GM21529 (cell line): ENCODE results near the gene RXRA.

Source experiments
- ATAC-seq: cut with Tn5 transposase; IDR thresholded peaks from one replicate; pipeline ENCODE4 v1.9.1; 2021; ENCODE audit not compliant: unreplicated experiment

The RXRA gene

DNA sequence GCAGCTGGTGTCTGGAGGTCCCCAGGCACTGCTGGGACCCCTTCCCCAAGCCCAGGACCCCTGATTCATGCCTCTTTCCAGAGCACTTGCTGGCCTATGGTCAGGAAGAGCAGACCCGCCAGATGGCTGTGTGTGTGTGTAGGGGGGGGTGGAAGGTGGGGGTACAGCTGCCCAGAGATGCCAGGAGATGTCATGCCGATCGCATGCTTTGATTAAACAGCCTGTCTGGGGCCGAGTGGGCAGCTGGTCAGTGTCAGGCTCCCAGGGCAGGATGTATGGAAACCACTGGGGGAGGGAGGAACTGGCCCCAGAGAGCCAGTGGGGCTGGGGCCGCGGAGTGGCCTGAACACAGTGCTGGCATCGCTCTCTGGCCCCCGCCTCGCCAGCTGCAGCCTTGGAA is 23.7 kb downstream of the RXRA start:
- no peak for ATAC-seq

DNA sequence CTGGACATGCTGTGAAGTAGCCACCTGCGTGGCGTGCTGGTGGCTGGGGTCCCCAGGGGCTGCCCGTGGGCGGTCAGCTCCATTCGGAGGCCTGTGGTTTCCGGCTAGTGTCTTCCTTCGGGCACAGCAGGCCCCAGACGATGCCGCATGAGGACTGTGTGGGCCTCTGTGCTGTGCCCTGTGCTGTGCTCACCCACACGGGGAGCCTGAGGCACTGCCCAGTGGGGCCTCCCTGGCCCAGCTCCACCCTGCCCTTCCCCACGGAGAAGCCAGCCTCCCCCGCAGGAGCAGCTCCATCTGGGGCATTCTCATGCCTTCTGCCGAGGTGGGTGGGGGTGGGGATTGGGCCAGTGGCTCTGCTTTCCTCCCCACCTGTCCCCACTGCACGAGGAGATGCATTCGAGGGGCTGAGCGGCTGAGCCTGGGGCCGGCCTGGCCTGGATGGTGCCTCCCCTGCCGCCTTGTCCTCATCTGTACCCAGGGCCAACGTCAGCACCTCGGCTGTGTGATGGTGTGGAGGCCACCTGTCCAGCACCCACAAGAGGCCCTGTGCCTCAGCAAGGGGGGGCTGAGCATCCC is 24.2 kb downstream of the RXRA start:
- ATAC-seq = no peak

DNA sequence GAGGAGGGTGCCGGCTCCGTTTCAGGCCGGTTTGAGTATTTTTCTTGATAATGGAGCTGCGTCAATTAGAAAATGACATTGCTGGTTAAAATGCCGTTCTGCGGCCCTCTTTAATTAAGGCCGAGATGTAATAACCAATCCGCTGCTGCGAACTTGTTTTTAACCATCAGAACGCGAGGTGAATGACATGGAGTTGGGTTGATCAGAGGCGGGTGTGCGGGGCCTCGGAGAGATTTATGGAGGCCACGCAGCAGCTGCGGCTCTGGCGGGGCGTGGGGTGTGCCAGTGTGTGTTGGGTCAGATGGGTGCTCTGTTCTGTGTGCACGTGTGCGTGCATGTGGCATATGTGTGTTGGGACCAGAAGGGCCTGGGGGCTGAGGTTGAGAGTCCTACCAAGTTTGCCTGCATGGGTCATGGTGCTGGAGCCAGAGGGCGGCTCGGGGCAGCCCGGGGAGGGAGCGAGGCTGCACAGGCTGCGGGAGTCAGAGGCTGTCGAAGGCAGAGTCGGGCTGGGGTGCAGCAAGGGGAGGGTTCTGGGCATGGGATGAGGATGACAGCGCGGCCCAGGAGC is 25.4 kb downstream of the RXRA start:
- no peak for ATAC-seq

DNA sequence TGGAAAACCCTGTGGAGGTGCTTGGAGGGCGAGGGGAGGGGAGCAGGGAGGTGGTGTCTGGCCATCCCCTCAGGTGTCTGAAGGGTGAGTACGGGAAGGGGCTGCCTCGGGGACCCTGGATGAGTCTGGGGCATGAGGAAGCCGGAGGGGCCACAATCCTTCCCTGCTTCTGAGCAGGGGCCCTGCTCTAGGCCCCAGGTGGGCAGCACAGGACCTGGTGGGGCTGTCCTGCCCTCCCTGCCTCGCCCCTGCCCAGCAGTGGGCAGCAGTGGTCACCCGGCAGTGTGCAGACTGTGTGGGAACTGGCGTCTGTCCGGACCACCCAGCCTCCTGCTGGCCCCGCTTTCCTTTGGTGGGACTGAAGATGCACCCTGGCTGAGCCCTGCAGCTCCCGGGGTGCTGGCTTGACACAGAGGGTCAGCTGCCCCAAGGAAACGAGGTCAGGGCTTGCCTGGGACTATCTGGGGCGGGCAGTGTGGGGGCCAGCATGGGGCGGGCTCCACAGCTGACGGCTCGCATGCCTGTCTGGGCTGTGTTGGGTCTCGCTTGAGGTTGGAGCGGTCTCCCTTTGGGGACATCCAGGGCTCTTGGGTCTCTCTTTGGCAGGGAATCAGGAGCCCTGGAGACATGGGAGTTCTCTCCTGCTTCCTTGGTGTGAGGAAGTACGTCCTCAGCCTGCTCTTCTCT is 26.1 kb downstream of the RXRA start:
- ATAC-seq = no peak

DNA sequence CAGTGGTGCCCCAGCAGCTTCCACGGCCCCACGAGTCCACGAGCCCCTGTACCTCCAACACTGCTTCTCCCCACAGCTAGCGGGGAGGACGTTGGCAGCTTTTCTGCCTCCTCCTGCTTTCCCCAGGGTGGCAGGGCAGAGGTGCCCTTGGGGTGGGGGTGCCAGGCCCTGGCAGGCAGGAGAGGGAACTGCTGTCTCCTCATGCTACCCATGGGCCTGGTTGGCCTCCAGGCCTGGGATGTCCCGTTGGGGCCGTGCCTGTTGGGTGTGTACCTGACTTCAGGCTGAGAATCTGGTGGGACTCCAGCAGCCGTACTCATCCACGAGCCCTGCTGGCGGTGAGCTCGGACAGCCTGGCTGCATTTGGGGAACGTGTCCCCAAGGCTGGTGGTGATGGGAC is 27.3 kb downstream of the RXRA start:
- no peak for ATAC-seq

DNA sequence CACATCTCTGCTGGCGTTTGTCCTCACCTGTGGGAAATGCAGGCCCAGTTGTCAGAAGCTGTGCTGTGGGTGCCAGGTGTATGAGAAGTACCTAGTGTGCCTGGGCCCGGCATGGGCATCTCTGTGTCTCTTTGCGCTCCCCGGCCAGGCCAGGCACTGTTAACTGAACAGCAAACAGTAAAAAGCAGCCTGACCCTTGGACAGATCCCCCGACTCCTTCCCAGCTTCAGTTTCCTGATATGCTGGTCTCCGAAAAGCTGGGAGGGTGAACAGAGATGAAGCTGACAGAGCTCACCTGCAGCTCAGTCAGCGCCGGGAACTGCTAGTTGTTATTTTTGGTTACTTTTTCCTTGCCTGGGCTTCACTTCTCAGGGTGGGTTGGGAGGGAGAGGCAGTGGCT is 28.9 kb downstream of the RXRA start:
- ATAC-seq = no peak

DNA sequence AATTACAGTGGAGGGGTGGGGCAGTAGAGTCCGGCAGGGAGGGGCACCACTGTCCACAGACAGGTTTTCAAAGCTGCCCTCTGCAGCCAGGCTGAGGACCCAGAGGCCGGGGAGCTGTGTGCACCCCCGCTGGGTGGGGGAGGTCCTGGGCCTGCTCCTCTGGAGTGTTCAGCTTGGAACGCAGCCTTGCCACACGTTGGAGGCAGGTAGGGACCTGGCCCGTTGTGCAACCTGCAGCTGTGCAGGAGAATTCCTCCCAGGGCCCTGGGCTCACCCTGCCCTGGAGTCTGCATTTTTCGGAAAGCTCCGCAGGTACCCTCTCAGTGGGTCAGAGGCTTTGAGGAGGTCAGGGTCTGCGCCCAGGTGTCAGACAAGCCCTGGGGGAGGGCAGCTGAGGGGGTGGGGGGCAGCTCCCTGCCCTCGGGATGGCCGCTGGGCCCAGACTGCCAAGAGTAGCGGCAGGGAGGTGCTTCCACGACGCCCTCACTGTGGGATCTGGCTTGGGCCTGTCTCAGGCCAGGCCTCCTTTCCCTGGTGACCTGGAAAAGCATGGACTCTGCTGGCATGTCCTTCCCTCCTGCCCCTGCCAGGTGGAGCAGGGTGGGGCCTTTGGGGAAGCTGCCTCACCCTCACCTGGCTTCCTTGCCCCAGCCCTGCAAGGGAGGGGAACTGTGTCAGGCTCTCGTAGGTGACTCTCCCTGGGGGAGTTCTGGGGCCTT is 29.5 kb downstream of the RXRA start:
- ATAC-seq = no peak

DNA sequence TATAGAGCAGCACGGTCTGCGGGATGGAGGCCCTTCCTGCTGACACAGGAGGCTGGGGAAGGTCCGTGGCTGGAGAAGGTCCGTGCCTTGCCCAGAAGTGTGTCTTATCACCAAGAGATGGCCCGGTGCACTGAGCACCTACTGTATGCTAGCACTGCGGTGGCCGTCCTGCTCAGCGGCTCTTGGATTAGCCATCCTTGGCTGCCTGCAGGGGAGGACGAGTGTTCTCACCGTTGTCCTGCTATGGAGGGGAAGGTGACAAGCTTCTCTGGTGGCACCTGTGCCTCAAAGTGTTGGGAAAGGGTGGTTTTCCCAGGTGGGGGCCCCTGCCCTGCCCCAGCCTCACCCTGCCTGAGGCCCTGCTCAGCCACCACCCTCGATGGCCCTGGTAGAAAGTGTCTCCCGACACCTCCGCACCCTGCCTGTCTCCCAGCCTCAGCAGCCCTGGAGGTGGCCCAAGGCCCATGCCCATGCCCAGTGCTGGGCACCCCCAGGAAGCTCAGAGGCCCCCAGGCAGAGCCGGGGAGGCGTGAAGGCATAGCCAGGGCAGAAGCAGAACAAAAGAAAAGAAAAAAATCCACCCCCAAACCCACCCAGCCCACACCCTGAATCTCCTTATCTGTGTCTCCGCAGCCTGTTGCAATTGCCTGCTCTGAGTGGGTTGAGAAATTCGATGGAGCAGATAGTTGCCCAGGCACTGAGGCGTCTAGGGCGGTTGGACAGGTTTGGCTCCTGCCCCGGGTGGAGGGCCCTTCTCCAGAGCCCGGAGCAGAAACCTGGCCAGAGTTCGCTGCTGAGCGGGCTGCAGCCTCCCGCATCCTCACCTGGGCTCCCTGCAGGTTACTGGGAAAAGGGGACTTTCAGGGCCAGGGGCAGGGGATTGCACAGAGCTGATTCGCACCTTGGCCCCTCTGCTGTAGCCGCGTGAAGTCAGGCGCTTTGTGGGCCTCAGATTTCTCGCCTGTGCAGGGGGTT is 30.5 kb downstream of the RXRA start:
- ATAC-seq = no peak

DNA sequence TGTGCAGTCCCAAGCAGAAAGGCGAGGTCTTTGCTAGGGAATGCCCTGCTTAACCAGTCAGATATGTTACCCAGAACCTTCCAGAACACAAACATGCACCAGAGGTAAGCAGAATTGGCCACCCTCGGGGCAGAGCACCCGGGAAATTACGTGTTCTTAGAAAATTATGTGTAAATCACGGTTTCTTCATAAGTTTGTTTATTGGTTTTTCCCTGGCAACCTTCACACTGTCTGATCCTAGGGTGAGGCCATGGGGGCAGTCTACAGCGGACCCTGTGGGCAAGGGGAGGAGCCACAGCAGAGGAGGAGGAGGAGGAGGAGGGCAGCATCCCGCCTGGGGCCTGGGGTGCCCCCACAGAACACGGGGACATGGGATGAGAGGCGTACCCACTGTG is 31.4 kb downstream of the RXRA start:
- ATAC-seq = no peak

DNA sequence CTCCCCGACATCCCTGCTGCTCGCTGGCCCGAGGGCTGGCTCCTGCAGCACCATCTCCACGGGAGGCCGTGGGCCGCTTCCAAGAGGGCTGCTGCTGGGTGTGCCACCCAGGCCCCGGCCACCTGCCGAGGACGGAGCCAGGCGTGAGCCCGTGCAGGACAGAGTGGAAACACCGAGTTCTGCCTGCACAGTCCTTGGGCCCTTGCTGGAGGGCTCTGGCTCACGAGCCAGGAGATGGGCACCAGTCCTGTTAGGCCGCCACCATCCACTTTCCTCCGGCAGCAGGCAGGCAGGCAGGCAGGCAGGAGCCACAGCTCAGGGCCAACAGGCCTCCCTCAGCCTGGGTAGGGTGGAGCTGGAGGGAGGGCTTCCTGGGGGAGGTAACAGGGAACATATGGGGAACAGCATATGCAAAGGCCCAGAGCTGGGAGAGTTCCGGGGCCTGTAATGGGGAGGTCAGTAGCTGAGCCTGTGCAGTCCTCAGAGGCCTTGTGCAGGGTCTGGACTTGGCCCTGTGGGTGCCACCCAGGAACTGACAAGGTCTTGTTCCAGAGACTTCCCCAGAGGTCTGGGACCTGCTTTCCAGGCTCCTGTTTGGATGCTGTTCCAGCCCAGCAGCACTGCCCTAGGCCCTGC is 31.9 kb downstream of the RXRA start:
- no peak for ATAC-seq

DNA sequence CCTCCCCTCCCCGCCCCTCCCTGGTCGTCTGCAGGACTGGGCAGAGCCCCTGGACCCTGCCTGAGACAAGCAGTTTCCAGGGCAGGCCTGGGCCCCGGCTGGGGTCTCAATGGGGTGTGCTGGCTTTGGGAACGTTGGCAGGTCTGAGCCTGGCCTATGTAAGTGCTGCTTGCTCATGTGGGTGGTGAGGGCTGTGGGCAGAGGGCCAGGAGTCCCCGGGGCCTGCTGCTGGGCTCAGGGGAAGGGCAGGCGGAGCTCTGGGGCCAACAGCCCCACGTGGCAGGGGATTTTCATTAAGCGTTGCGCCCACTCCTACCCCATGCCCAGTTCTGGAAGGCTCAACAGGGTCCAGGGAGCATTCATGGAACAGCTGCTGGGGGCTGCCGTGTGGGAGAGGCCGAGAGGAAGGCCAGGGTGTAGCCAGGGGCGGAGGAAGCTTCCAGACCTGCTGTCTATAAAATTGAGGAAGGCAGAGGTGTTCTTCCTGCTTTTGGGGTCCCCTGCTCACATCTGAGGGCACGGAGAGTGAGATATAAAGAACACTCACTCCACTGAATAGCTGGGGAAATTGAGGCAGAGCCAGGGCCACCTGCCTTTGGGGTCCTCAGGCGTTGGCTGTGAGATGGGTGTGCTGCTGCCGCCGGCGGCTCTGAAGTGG is 32.5 kb downstream of the RXRA start:
- ATAC-seq = no peak

DNA sequence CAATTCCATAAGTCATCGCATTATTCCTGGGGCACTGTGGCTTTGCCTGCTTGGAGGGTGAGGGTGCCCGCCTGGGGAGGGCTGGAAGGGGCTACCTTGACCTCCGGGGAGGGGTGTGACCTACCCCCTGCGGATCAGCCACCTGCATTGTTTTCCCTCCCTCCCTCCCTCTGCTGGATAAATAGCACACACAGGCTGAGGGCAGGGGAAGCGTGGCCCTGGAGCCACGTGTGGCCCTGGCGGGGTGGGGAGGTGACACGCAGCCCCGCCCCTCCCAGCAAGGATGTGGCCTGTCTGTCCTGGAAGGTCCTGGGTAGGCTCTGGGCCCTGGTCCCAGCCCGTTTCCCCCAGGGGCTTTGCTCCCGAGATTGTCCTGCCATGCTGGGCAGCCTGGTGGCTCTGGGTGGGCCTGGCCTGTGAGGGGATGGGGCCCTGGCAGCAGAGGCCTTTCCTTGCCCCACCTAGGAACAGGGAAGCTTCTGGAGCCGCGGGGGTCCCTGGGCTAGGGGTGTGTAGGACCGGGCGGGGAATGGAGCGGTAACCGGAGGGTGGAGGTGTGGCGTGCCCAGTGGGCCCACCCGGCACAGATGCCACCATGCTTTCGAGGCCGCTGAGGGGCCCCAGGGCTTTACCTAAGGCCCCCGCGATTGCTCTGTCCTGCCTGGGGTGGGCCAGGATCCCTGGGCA is 33.4 kb downstream of the RXRA start:
- ATAC-seq = no peak

DNA sequence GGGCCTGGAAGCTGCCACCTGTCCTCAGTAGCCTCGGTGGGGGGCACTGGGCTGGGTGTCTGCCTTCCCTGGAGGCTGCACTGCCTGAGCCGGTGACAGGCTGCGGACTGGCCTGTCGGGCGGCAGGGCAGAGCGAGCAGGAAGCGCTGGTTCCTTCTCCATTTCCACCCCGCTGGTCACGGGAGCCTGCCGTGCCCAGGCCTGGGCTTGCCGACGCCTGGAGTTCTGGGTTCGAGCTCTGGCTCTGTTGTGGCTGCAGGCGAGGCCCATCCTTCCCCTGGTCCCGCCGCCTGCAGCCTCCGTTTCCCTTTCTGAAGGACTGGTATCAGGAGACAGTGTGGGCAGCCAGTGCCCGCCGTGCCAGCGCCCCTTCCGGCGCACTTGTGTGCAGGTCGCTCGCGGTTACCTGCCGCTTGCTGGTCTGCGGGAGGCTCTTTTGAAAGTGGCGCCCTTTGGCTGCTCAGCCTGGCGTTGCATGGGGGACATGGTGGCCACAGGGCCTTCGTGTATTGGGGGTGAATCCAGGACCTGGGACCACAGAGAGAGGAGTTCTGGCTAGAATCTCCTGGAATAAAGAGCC is 34.0 kb downstream of the RXRA start:
- ATAC-seq = no peak

DNA sequence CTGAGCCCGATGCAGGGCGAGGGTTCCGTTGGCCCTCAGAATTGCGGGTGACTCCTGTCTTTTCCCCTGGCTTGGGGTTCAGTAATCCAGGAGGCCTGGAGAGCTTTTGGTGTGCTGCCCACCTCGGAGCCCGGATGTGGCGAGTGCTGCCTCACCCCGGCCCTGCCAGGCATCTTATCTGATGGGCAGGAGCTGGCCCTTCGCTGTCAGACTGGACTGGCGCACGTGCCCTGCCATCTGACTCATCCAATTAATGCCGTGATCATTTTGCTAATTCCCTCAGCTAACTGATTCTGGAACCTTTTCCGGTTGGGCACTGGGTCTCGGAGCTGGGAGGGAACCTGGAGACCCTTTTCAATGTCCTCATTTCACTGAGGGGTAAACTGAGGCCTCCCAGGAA is 34.6 kb downstream of the RXRA start:
- ATAC-seq = no peak

DNA sequence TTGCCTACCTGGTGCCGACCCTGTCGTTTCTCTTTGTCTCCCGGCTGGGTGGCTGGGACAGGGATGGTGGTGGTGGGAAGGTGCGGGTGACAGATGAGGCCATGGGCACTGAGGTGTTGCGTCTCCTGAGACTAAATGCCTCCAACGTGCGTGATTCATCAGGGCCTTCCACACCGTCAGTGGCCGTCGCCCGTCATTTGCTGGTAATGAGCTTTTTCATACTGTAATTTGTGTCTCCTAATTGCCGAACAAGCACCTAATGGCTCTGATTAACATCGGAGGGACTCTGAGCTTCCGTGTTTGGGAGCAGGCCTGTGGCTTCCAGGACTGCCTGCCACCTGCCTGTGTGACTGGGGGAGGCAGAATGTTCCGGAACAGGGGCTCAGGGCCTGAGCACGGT is 35.2 kb downstream of the RXRA start:
- no peak for ATAC-seq

DNA sequence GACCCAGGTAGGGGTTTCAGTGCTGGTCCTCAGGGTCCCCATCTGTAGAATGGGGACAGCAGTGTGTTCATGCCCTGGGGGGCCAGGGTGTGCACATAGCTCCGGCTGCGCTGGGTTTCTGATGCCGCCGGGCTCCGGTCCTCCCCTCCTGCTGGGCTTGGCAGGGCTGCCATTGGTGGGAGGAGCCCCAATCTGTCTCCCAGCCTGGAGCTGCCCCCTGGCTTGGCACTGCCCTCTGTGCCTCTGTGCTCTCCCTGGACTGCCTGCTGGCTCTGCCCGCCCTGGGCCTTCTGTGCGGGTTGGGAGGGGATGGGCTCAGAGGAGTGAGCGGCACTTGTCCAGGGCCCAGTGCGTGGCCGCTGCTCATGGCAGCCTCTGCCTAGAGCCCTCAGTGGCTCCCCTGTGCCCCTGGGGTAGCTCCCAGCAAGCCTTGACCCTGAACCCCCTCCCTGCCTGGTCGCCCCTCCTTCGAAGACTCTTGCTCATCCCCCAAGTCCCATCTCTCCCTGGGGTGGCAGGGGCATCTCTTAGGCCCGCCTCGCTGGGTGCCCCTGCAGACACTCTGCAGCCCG is 35.7 kb downstream of the RXRA start:
- ATAC-seq = no peak

DNA sequence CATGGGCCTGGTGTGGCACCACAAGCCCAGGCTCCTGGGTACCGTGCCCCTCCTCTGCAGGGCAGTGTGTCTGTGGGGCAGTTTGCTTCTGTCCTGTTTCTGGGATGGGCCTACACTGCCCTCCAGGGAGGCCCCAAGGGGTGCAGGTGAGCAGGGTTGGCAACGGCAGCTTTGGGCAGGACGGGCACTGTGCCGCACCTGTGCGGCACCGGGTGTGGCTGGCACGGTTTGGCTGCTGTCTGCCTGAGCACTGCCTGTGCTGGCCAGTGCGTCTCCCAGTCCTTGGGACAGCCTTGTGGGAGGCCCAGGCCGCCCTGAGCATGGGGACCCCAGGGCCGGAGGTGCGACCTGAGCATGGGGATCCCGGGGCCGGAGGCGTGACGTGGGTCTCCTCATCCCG is 37.2 kb downstream of the RXRA start:
- no peak for ATAC-seq

DNA sequence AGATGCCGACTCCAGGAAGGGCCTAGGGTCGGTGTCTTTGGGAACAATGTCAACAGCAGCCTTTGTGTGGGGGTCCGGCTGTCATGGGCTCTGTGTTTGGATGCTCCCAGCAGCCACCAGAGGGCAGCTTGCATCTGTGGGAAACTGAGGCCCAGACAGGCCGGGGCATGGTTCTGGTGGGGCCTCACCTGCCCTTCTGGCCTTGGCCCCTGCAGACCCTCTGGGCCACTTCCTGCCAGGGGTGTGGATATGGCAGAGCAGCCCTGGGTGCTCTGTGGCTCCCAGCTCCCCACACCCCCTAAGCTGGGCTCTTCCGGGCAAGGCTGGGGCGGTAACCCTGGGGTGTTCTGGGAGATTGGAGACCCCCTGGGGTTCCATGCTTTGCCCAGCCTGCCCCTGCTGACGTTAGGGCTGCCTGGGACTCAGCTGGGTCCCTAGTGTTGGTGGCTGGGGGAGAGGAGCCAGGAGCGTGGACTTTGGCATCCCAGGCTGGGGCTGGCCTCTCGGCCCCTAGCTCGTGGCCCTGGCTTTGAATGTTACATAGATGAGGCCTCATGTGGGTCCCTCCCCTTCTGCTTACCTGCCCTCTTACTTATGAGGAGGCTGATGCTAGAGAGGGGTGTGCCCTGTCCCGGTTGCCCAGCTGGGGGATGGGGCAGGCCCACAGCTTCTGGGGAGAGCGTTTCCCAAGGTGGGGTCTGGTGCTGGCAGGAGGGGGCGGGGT is 38.3 kb downstream of the RXRA start:
- ATAC-seq = no peak
